HepG2 (cell line): Measurements from ENCODE around the gene KLHL17. TPM values are rescaled to one million over a fixed set of nuclear protein-coding genes. Genes with fewer than 3 reads are reported as not detected.
A peak's percentile ranks its signal among the peaks of the same experiment; 100 is the strongest.

ENCODE experiments used
- ASH2L ChIP-seq: fragments of 300-600, 200-600 bp; sonication (generic); IDR thresholded peaks from 2 replicates; pipeline ENCODE4 v1.7.0; 2017; ENCODE audit warnings: low read depth, mild to moderate bottlenecking, moderate library complexity, mixed read lengths, low read length; ENCODE audit not compliant: insufficient read length
- GATAD2A ChIP-seq: IDR thresholded peaks from 2 replicates; pipeline ENCODE4 v1.6.1; 2016
- HOXA9 ChIP-seq: sonication (generic); formaldehyde crosslinking; IDR thresholded peaks from 2 replicates; pipeline ENCODE4 v1.8.1; 2022; ENCODE audit warnings: missing genetic modification reagents, mild to moderate bottlenecking, moderate library complexity, borderline replicate concordance
- NFRKB ChIP-seq: fragments of 450-650 bp; IDR thresholded peaks from 2 replicates; pipeline ENCODE4 v1.6.1; 2017
- RERE ChIP-seq: IDR thresholded peaks from 2 replicates; pipeline ENCODE4 v1.6.1; 2016; ENCODE audit warnings: low read depth, missing genetic modification reagents, missing compliant biosample characterization
- SP5 ChIP-seq: IDR thresholded peaks from 2 replicates; pipeline ENCODE4 v1.6.1; 2016; ENCODE audit warnings: low read depth, borderline replicate concordance
- ZBTB40 ChIP-seq, 2 experiments: fragments of 450-650 bp in 1 of 2; sonication (generic) in 1 of 2; formaldehyde crosslinking in 1 of 2; IDR thresholded peaks; 2 replicates each; pipeline versions ENCODE4 v1.6.1 to v1.8.0; 2016 to 2022; ENCODE audit warnings: antibody characterized with exemption in 1 of 2, mild to moderate bottlenecking in 1 of 2, missing genetic modification reagents in 1 of 2
- ZNF564 ChIP-seq: sonication (generic); formaldehyde crosslinking; IDR thresholded peaks from 2 replicates; pipeline ENCODE4 v1.8.1; 2023; ENCODE audit warnings: mild to moderate bottlenecking, missing genetic modification reagents
- ZNF639 ChIP-seq: conservative IDR thresholded peaks from 2 replicates; pipeline ENCODE4 v1.6.1; 2018; ENCODE audit warnings: missing genetic modification reagents
- ZNF777 ChIP-seq: sonication (generic); formaldehyde crosslinking; IDR thresholded peaks from 2 replicates; pipeline ENCODE4 v1.4.0; 2020; ENCODE audit warnings: missing genetic modification reagents
- ZSCAN12 ChIP-seq: sonication (generic); formaldehyde crosslinking; IDR thresholded peaks from 2 replicates; pipeline ENCODE4 v1.9.0; 2021; ENCODE audit warnings: mild to moderate bottlenecking, missing genetic modification reagents
- ZSCAN20 ChIP-seq: sonication (generic); formaldehyde crosslinking; IDR thresholded peaks from 2 replicates; pipeline ENCODE4 v1.4.0; 2020; ENCODE audit warnings: missing genetic modification reagents, mild to moderate bottlenecking, borderline replicate concordance
- polyA plus RNA-seq, 8 experiments: library from polyadenylated mRNA; depleted of rRNA in 3 of 8; stranded (reverse) in 7 of 8; unstranded in 1 of 8; fragments of >200 nt; fragmentation: Illumina TruSeq in 4 of 8; extraction: Trizol in 4 of 8; gene quantifications; 2 replicates each; pipeline versions ENCODE4 v1.2.1 to v1.2.3, GENCODE V29; 2011 to 2016; ENCODE audit warnings: low read depth in 4 of 8, missing spikeins in 1 of 8, mixed read lengths in 1 of 8; ENCODE audit not compliant: insufficient read depth in 1 of 8
- total RNA-seq, 5 experiments: library from RNA; depleted of rRNA; stranded (reverse); fragments of >200 nt; fragmentation: Illumina TruSeq; extraction: Trizol; gene quantifications; 2 replicates each; pipeline ENCODE4 v1.2.3, GENCODE V29; 2016; ENCODE audit warnings: low read depth in 1 of 5

The KLHL17 gene
- total and polyA plus RNA-seq, 2 of the 13 experiments (the other 11 are each of a cell fraction or from before 2014, with no cell fraction given): 9.3 to 24.7 TPM

GRCh38 chr1:958823-959730, 1.3 kb upstream of the KLHL17 start, which contains the start of gene NOC2L (continued):
- peak; percentile 84 for TF ChIP-seq ASH2L
- no peak for TF ChIP-seq ZNF564 (CRISPR knock-in tag)
- no peak for TF ChIP-seq NFRKB
- no peak for TF ChIP-seq RERE (CRISPR knock-in tag)
- peak; percentile 77 for TF ChIP-seq SP5 (CRISPR knock-in tag)
- peak; percentile 90 for TF ChIP-seq ZNF639 (CRISPR knock-in tag)
- no peak for TF ChIP-seq ZBTB40 (IDR thresholded peaks at IDR 0.05)
- peak; percentile 25; the same call in 1 of the 2 replicates for TF ChIP-seq ZBTB40 (CRISPR knock-in tag; IDR thresholded peaks at IDR 0.05)
- TF ChIP-seq ZNF777 (CRISPR knock-in tag): peak; percentile 95
- 0 out of 2 replicates have a peak, but pooled peaks have one; percentile 35 for TF ChIP-seq HOXA9 (CRISPR knock-in tag)
- no peak; the same call in 1 of the 2 replicates for TF ChIP-seq ZSCAN20 (CRISPR knock-in tag)
- TF ChIP-seq ZSCAN12 (CRISPR knock-in tag): 0 out of 2 replicates have a peak, but pooled peaks have one; percentile 14
- TF ChIP-seq GATAD2A (CRISPR knock-in tag): no peak
